Hepatocyte (in vitro differentiated cells): ENCODE results near the gene BCAS3.
"Not testable (repeated sequence)": the region's sequence is repeated elsewhere in the genome, so short reads cannot be mapped to it uniquely, and the experiment has no call there.

Source experiments
- EZH2phosphoT487 ChIP-seq: fragments of 200-600 bp; sonication (generic); IDR thresholded peaks from one replicate; pipeline ENCODE4 v1.6.1; 2018; ENCODE audit warnings: antibody characterized with exemption, mild to moderate bottlenecking, low read depth, moderate library complexity; ENCODE audit not compliant: unreplicated experiment, severe bottlenecking
- TF ChIP-seq, protein P1 (sequence below): fragments of 200-600 bp; sonication (generic); IDR thresholded peaks from 2 replicates; pipeline ENCODE4 v1.5.1; 2016; ENCODE audit warnings: antibody characterized with exemption, mild to moderate bottlenecking; ENCODE audit not compliant: poor library complexity

DNA sequence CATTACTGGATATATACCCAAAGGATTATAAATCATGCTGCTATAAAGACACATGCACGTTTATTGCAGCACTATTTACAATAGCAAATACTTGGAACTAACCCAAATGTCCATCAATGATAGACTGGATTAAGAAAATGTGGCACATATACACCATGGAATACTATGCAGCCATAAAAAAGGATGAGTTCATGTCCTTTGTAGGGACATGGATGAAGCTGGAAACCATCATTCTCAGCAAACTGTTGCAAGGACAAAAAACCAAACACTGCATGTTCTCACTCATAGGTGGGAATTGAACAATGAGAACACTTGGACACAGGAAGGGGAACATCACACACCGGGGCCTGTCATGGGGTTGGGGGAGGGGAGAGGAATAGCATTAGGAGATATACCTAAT, 137.3 kb downstream of the BCAS3 start:
- TF ChIP-seq, protein P1, sequence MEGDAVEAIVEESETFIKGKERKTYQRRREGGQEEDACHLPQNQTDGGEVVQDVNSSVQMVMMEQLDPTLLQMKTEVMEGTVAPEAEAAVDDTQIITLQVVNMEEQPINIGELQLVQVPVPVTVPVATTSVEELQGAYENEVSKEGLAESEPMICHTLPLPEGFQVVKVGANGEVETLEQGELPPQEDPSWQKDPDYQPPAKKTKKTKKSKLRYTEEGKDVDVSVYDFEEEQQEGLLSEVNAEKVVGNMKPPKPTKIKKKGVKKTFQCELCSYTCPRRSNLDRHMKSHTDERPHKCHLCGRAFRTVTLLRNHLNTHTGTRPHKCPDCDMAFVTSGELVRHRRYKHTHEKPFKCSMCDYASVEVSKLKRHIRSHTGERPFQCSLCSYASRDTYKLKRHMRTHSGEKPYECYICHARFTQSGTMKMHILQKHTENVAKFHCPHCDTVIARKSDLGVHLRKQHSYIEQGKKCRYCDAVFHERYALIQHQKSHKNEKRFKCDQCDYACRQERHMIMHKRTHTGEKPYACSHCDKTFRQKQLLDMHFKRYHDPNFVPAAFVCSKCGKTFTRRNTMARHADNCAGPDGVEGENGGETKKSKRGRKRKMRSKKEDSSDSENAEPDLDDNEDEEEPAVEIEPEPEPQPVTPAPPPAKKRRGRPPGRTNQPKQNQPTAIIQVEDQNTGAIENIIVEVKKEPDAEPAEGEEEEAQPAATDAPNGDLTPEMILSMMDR: not testable (repeated sequence)
- TF ChIP-seq EZH2phosphoT487: not testable (repeated sequence)
